ENCODE results near the gene TGFB1I1.
"Not testable (repeated sequence)": the region's sequence is repeated elsewhere in the genome, so short reads cannot be mapped to it uniquely, and the experiment has no call there.

Gene TGFB1I1

DNA sequence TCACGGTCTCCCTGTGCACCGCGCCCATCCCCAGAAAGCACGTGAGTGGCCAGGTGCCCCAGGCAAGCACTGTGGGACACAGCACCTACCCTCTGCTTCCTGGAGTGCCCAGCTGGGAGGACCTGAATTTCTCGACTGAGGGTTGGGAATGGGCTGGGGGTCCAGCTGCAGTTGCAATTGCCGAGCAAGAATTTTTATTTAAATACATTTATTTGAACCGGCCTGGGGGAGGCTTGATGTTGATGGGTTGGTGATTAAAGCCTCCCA lies 17.3 kb downstream of the TGFB1I1 start:
- no peak for DNase-seq

DNA sequence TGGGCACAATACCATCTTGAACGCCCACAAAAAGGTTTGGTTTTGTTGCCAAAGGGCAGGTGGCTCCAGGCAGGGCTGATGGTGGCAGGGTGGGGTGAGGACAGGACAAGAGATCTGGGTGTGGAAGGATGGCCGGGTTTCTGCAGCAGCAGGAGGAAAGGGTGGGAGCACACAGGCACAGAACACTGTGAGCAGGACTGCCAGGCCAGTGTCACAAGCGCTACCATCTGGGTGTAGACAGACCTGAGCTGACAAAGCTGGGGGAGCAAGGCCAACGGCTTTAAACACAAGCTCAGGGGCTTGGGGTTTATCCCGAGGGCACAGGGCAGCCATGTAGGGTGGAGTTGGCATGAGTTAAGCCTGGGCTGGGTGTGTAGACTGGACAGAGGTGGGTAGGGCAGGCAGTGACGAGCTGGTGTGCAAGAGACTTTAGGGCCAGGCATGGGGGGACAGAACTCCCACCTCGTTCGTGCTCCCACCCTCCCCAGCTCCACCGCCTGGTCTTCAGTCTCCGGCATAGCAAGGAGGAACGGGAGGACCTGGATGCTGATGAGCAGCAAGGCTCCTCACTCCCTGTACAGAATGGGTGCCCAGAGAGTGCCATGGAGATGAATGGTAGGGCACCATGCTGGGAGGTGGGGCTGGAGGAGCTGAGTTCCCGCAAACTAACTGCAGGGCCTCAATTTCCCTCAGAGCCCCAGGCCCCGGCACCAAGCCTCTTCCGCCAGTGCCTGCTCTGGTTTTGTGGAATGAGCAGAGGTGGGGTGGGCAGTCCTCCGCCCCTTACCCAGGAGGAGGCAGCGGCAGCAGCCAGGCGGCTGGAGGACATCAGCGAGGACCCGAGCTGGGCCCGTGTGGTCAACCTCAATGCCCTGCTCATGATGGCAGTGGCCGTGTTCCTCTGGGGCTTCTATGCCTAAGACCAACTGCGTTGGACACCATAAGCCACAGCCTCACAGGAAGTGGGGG lies 17.9 kb downstream of the TGFB1I1 start:
- DNase-seq, result no peak

DNA sequence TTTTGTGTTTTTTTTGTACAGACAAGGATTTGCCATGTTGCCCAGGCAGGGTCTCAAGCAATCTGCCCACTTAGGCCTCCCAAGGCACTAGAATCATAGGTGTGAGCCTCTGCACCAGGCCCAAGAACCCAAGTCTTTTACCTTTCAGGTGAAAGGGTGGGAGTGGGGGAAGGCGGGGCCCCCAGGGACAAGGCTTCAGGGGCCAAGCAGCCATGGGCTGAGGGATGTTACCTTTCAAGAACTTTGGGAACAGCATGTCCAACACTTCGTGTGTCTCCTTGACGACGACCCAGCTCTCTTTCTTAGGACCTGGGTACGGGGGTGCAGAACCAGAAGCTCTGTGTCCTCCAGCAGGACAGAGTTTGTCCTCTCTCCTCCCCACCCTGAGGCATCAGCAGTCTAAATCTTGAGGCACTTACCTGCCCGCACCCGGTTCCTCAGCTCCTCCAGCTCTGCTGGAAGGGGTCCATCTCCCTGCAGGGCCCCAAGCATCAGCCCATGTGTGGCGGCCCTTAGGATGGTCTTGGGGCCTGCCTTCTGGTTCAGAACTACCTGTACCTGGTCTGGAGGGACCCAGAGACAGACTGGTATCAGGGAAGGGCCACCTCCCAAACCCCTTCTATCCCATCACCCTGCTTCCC lies 19.9 kb downstream of the TGFB1I1 start:
- DNase-seq, result no peak

DNA sequence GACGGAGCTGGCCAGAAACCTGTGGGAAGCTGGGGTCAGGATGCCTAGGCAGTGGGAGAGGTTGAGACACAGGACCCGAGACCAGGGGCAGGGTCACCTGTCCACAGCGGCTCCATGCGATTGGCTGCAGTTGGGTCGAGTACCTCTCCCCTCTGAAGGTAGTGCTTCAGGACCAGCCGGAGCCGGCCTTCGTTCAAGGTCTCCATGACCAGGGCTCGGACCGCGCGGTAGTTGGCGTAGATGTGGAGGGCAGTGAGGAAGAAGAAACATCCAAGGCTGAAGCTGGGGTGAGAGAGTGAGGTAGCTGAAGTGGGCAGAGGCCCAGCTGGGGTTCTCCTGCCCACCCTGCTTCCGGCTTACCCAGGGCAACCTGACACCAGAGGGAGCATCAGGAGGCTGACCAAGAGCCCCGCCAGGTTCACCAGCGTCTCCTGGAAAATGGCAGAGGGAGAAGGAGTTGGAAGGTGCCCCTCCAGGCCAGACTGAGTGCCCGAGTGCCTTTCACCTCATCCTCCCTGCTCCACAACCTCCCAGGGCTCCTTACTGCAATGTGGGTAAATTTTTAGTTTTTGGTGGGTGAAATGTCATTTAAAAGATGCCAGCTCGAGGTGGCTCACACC lies 21.7 kb downstream of the TGFB1I1 start:
- no peak for DNase-seq

DNA sequence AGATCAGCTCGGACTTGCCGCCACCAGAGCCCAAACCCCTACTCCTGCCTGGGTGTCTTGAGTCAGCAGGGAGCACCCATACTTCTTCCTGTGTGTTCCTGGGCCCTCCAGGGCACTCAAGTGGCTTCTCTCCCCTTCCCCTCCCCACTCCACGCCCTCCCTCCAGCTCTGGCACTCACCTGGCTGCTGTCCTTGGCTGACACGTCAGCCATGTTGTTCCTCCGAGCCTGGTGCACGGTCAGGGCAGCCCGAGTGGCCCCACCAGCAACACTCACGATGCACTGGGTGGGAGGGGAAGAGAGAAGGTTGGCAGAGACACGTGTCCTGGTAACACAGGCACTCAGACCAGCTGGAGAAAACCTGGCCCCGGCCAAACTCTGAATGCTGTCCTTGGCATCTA lies 24.7 kb downstream of the TGFB1I1 start:
- no peak for DNase-seq

DNA sequence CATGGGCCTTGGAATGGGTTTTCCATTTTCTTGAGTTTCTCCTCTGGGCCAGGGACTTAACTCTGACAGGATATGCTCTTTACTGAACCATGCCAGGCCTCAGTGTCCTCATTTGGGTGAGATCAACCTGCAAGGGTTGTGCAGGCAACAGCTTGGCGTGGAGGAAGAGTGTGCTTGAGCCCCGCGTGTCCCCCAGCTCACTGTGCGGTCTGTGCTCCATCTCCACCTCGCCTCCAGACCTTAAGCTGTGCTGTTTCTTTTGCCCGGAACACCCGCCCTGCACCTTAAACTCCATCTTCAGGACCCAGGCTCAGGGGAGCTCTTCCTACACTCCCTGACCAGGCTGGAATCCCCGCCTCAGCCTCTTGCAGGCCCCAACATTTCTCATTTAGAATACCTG lies 26.5 kb downstream of the TGFB1I1 start:
- DNase-seq, result no peak

DNA sequence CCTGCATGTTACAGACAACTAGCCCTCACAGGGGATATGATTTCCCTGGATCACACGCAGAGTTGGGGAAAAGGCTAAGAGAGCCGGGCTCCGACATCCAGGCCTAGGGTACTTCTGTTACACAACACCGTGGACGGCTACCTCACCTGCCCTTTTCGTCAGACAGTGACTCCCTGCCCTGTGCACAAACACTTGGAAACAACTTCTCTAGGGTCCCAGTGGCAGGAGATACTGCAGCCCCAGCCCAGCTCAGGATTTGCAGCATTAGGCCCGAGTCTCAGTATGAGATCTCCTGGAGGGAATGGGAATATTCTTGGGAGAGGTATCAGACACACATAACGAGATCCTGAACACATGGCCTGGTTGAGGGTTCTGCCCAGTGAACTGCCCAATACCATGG lies 28.0 kb downstream of the TGFB1I1 start:
- DNase-seq, result no peak

DNA sequence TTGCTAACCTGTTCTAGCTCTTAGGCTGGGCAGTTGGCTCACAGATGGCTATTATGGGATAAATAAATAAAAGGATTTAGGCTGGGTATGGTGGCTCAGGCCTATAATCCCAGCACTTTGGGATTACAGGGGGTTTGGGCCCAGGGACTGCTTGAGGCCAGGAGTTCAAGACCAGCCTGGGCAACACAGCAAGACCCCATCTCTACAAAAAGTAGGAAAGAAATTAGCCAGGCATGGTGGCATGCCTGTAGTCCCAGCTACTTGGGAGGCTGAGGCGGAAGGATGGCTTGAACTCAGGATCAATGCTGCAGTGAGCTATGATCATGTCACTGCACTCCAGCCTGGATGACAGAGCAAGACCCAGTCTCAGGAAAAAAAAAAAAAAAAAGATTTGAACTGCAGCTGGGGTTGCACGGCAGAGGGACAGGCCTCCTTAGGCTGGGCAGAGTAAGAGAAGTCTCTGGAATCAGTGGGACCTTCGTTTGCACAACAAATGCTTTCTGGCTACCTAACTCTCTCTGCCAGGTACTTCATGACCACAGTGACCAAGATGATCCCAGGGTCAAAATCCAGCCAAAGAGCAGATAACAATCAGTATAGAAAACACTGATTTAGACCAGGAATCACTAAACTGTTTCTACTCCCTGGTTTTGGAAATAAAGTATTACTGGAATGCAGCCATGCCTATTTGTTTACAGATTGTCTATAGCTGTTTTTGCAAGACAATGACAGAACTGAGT lies 29.4 kb downstream of the TGFB1I1 start:
- DNase-seq, result no peak

DNA sequence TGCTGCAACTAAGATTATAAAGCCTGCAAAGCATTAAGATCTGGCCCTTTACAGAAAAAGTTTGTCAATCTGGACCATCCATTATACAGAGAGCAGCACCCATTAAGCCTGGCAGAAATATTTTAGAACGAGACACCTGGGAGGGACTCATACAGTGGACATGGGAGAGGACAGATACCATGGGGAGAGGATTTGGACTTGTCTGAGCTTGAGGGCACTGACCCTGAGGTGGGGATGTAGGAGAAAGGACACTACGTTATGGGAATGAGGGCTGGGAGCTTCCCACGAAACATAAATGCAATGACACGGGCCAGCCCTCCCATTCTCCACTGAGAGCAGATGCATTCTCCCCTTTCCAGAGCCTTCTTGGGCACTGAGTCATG lies 30.0 kb downstream of the TGFB1I1 start:
- DNase-seq, result no peak

DNA sequence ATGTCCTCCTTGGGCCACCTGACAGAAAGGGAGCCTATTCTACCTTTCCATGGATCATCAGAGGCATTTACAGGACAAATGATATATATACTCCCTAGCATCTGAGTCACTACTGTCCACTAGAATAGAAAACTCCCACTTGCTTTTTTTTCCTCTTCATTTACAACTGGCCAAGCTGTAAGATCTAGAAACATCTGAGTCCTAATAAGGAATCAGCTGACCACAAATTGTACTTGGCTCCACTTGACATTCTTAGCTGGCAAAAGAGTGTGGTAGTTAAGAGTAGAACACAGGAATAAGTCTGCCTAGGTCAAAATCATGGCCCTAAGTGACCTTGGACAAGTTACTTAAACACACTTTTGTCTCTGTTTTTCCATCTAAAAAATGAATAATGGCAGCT lies 31.0 kb downstream of the TGFB1I1 start:
- no peak for DNase-seq

DNA sequence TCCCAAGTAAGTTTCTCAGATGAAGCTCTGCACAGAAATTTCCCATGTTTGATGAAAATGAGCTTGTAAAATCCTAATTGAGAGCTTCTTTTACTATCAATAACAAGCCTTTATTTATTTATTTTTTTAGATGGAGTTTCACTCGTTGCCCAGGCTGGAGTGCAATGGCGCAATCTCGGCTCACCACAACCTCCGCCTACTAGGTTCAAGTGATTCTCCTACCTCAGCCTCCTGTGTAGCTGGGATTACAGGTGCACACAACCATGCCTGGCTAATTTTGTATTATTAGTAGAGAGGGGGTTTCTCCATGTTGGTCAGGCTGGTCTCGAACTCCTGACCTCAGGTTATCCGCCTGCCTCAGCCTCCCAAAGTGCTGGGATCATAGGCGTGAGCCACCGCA lies 31.6 kb downstream of the TGFB1I1 start:
- DNase-seq, result not testable (repeated sequence)

DNA sequence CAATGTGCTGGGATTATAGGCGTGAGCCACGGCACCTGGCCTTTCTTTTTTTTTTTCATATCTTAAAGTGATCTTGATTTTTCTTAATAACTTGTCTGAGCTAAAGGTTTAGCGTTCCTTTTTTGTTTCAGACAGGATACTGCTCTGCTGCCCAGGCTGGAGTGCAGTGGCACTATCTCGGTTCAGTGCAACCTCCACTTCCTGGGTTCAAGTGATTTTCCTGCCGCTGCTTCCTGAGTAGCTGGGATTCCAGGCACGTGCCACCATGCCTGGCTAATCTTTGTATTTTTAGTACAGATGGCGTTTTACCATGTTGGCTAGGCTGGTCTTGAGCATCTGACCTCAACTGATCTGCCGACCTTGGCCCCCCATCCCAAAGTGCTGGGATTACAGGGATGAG lies 32.2 kb downstream of the TGFB1I1 start:
- DNase-seq, result no peak

DNA sequence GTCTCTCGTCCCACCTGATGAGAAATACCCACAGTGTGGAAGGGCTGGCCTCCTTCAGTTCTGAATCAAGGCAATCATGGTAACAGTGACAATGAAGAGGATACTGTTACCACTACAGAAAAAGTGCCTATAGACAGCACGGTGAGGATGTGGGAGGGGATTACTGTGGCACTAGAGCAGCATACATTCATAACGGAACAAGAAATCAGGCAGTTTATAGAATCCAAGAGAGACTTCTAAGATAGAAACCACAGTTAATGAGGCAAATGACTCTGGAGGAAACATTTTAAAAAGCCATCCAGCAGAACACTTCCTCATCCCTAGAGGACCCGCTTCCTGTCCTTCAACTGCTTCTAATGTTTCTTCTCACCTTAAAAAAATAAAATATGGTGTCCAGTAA lies 33.5 kb downstream of the TGFB1I1 start:
- no peak for DNase-seq

DNA sequence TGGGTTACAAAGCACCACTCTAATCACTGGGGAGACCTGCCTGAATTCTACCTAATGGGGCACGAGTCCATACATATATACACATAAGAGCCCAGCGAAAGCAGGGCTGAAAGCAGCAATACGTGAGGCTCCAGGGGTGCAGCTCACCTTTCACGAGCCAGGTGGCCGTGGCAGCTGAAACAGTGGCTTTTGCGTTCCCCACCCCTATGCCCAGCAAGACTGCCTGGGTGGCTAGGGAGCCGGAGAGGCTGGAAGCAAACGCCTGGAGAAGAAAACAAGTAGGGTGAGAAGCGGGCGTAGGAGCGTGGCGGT lies 35.6 kb downstream of the TGFB1I1 start:
- DNase-seq, result no peak

DNA sequence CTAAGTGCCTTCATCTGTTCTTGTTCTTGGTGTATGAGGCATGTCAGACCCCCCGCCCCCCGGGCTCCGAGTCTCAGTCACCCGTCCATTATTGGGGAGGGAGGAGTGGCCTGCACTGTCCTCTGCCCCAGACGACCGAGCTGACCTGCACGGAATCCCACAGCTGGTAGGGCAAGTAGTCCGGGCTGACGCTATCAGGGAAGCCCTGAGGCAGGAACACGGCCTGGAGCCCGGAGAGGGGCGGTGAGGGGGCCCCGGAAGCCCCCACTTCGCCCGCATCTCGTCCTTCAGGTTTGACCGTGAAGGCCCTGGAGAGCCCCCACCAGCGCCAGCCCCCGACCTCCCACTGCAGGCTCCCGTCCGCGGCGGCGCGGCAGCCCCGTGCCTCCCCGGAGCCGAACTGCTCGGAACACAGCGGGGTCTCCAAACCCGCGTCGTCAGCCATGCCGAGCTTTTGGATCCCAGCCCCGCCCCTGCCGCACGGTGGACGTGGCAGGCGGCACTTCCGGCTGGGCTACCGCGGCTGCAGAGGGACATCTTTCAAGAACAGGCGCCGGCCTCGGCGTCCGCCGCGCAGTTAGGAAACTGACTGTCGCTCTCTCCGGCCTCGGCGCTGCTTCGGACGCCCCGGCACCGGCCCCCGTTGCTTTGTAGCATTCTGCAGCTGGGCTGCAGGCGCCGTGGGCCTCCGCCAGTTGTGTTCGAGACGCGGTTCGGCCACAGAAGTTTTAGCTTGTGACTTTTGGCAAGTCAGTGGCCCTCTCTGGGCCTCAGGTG lies 36.2 kb downstream of the TGFB1I1 start, which contains the start of gene RUSF1:
TSS of gene RUSF1 (minus strand) at position 463 of the 777 bp plus-strand sequence. CDS start at position 445, 18 bp downstream.
- peak; percentile 81 for DNase-seq

DNA sequence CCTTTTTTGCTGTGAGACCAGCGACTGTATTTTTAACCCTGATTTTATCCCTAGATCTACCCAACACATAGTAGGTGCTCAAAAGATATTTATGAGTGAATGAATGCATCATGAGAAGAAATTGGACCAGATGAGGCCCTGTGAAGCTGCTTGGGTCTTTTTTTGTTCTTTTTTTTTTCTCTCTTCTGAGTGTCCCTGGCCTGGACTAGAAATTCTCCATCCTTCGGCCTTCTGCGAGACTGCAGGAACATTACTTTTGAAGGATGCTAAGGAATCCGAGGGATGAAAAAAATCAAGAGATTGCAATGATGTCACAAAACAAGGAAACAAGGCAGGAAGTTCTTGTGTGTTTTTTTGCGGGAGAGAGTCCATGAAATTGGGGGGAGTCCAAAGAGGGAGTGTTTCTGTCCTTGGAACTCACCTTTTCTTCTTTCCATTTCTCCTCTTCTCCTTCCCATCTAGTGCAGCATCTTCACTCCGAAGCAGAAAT lies 36.8 kb downstream of the TGFB1I1 start:
- no peak for DNase-seq

DNA sequence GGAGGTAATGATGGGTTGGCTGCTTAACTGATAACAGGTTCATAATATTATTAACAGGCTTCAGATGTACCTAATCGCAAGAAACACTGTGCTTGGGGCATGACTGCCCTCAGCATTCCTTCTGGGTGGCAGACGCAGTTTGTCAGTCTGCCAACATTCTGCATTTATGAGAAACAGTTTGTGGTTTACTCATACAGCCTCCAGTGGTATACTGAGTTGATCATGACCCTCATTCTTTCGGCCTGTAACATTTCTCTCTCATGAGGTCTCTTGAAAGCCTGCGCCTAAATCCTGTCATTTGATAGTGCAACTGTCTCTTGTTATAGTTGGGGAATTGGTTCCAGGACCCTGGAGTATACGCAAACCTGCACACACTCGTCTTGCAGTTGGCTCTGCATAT lies 41.2 kb downstream of the TGFB1I1 start:
- DNase-seq, result no peak

DNA sequence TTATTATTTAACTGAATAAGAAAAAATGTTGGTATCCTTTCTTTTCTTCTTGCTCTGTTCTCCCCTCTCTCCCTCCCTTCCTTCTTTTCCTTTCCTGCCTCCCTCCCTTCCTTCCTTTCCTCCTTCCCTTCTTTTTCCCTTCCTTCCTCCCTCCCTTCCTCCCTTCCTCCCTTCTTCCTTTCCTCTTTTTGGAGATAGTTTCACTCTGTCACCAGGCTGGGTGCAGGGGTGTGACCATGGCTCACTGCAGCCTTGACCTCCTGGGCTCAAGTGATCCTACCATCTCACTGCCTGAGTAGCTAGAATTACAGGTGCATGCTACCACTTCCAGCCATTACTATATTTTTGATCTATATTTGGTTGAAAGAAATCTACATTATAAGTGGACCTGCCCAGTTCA lies 41.9 kb downstream of the TGFB1I1 start:
- no peak for DNase-seq

DNA sequence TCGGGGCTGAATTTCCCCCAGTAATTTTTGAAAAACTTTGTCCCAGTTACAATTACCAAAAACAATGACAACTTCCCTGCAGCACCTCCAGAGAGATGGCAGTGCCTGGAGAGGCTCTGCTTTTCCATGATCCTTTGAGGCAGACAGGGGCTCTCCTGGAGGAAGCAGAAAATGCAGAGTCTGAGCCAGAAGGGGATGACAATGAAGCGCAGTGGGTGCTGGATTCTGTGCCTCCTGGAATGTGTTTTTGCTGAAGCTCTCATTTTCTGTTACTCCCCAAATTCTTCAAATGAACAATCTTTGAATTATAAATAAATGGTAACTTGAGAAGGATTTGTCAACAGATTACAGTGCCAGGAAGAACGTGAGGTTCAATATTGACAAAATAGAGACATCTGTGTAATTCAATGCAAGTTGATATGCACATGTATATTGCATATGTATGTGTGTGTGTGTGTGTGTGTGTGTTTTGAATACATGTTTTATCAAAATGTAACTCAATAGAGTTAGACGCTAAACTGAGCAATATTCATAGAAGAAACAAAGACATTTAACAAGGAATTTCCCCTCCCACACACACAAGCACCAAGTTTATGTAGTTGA lies 45.9 kb downstream of the TGFB1I1 start:
- no peak for DNase-seq

DNA sequence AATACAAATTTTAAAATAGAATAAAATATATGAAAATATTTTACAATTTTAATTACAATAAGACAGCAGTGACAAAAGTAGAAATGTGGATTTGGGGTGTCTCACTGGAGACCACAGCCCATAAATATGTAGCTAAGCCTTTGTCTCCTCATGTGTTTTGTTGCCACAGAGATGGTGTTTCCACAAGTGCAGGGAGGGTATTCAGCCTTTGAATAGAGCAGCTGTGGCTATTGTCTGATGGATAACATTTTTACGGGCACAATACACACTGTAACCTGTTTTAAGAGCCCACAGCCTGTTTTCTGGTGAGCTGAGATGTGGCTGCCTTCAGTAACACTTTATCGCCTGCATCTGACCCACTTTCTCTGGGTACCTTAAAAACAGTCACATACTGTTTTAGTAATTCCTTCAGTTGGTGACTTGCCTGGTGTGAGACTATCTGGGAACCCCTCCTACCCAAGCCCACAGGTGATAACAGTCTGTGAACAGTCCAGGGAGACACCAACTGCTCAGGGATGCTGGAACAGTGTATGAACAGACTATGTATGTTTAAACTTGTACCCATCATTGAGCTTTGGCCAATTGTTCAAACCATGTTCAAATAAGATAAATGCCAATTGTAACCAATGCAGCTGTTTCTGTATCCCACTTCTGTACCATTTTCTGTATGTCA lies 47.9 kb downstream of the TGFB1I1 start:
- DNase-seq, result no peak

DNA sequence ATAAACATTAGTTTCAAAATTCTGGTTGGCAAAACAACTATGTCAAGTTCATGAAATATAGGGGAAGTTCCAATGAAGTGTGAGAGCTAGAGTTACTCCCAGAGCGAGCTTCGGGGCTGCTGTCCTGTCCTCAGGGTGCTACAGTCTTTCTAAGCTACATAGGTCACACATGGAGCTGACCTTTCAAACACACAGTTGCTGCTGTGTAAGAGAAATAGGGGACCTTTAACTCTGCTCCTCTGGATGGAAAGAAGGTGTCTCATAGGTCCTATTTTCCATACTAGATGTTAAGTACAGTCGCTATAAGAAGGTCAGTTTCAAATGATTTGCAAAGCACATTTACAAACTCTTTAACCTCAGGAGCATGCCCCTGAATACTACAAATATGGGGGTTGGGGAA lies 49.4 kb downstream of the TGFB1I1 start:
- DNase-seq, result no peak

DNA sequence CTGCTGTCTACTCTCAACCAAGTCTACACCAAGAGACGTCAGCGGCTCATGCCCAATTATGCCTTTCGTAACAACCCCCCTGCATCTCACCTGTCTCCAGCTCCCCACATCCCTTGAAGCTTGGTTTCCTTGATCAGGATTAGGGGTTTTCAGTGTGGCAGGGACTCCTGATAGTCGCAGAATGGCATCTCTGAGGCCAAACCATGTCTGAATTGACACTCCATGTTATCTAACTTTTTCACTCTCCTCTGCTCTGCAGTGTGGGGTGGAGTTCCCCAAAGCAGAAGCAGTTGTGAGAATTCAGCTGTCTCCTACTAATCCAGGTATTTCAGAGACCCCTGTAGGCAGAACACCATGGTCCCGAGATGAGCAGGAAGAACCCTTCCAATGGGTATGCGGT lies 50.1 kb downstream of the TGFB1I1 start:
- DNase-seq, result no peak

All from CD4-positive, alpha-beta T cell treated with Interleukin-4 for 4 hours (primary cell).